Measurements from ENCODE around the gene CHST3. TPM values are rescaled to one million over a fixed set of nuclear protein-coding genes. Genes with fewer than 3 reads are reported as not detected.

The CHST3 gene
- total RNA-seq, 1 experiment from 2014 or later = 16.0 TPM

GRCh38 chr10:72008096-72008981 lies 44.1 kb downstream of the CHST3 start:
- DNase-seq (ENCODE audit: extremely low read depth, low read depth) = no peak

- DNase-seq (ENCODE audit: extremely low read depth, low read depth) = no peak
Measured at GRCh38 chr10:72009051-72009424, 44.8 kb downstream of the CHST3 start.

- no peak for DNase-seq (ENCODE audit: extremely low read depth, low read depth)
Measured at GRCh38 chr10:72009425-72010081, 45.4 kb downstream of the CHST3 start.

GRCh38 chr10:72010234-72010973 lies 46.2 kb downstream of the CHST3 start:
- no peak for DNase-seq (ENCODE audit: extremely low read depth, low read depth)

GRCh38 chr10:72011016-72011415 lies 46.8 kb downstream of the CHST3 start:
- DNase-seq (ENCODE audit: extremely low read depth, low read depth) = no peak

- no peak for DNase-seq (ENCODE audit: extremely low read depth, low read depth)
Measured at GRCh38 chr10:72011468-72011867, 47.3 kb downstream of the CHST3 start.

GRCh38 chr10:72011976-72012512 lies 47.8 kb downstream of the CHST3 start:
- no peak for DNase-seq (ENCODE audit: extremely low read depth, low read depth)

- no peak for DNase-seq (ENCODE audit: extremely low read depth, low read depth)
Measured at GRCh38 chr10:72012796-72013195, 48.6 kb downstream of the CHST3 start.

- DNase-seq (ENCODE audit: extremely low read depth, low read depth) = no peak
Measured at GRCh38 chr10:72013202-72013945, 49.2 kb downstream of the CHST3 start.

- DNase-seq (ENCODE audit: extremely low read depth, low read depth) = no peak
Measured at GRCh38 chr10:72014197-72014596, 50.0 kb downstream of the CHST3 start.

GRCh38 chr10:72014785-72015480 lies 50.7 kb downstream of the CHST3 start:
- no peak for DNase-seq (ENCODE audit: extremely low read depth, low read depth)

- DNase-seq (ENCODE audit: extremely low read depth, low read depth) = no peak
Measured at GRCh38 chr10:72015841-72016240, 51.6 kb downstream of the CHST3 start.

GRCh38 chr10:72016608-72017300 lies 52.6 kb downstream of the CHST3 start:
- DNase-seq (ENCODE audit: extremely low read depth, low read depth) = no peak

- no peak for DNase-seq (ENCODE audit: extremely low read depth, low read depth)
Measured at GRCh38 chr10:72019085-72019876, 55.1 kb downstream of the CHST3 start.

GRCh38 chr10:72020914-72021809 lies 57.0 kb downstream of the CHST3 start:
- DNase-seq (ENCODE audit: extremely low read depth, low read depth) = no peak

GRCh38 chr10:72022228-72022627 lies 58.0 kb downstream of the CHST3 start:
- DNase-seq (ENCODE audit: extremely low read depth, low read depth) = no peak

- no peak for DNase-seq (ENCODE audit: extremely low read depth, low read depth)
Measured at GRCh38 chr10:72024596-72024995, 60.4 kb downstream of the CHST3 start.

All from NCI-H460 (cell line).